K562 (cell line): ENCODE results near the gene SPOCK2. TPM values are rescaled to one million over a fixed set of nuclear protein-coding genes. Genes with fewer than 3 reads are reported as not detected.

Source experiments
- ATAC-seq: fragments of 200-7000 bp; cut with Tn5 transposase; 3 replicates; pipeline ENCODE4 v1.9.1; 2020; ENCODE audit warnings: moderate library complexity
- BruUV-seq: library from RNA; stranded (reverse); fragments of 400-500 nt; replicated peaks from 2 replicates; lab custom pipeline; 2021; lab: Mats Ljungman, UMichigan
- CTCF ChIA-PET: fragments of 300-600 bp; formaldehyde crosslinking; extraction: SDS; loops from one replicate; lab custom pipeline; 2021; ENCODE audit warnings: low intra/inter-chr PET ratio; lab: Yijun Ruan, JAX
- POLR2A ChIA-PET: fragments of 300-600, 350-650 bp; sonication (Branson Sonifier 250); formaldehyde crosslinking; extraction: SDS; loops from one replicate; lab custom pipeline; 2021; ENCODE audit warnings: antibody characterized with exemption, inconsistent platforms; lab: Yijun Ruan, JAX
- DNase-seq, 4 experiments: peaks; one replicate each; pipeline versions ENCODE4 v3.0.0 to v3.0.0-alpha.2; 2011 to 2018; ENCODE audit warnings: low spot score in 3 of 4, mixed read lengths in 3 of 4; ENCODE audit errors: extremely low read depth in 1 of 4
- FAIRE-seq: peaks from 2 replicates; lab custom pipeline; 2011; peaks lifted over from hg19 to GRCh38; lab: Jason Lieb, UNC
- H2AFZ ChIP-seq: 2 replicates; pipeline ENCODE4 v1.6.0; 2011; ENCODE audit warnings: low read depth, low read length, control low read depth, inconsistent platforms
- H3K27ac ChIP-seq: fragments of 200-600 bp; 3 replicates; pipeline ENCODE4 v1.8.0; 2011; ENCODE audit warnings: low read depth, mild to moderate bottlenecking, control low read depth, inconsistent platforms, low read length, moderate library complexity, mixed read lengths; ENCODE audit errors: extremely low read depth
- H3K27me3 ChIP-seq, 2 experiments: fragments of 300-600 bp in 1 of 2; 2 replicates in 1 of 2; 3 replicates in 1 of 2; pipeline versions ENCODE4 v1.6.0 to v1.8.0; 2011; ENCODE audit warnings: inconsistent platforms in 2 of 2, low read length in 2 of 2, mild to moderate bottlenecking in 1 of 2, mixed read lengths in 1 of 2, moderate library complexity in 1 of 2; ENCODE audit not compliant: control insufficient read depth in 2 of 2, insufficient read depth in 2 of 2
- H3K36me3 ChIP-seq: fragments of 300-600 bp; 3 replicates; pipeline ENCODE4 v1.8.0; 2011; ENCODE audit warnings: mild to moderate bottlenecking, low read length, inconsistent platforms; ENCODE audit not compliant: control insufficient read depth, insufficient read depth
- H3K4me1 ChIP-seq, 2 experiments: fragments of 200-600 bp in 1 of 2; replicated peaks in 1 of 2; 2 replicates in 1 of 2; 3 replicates in 1 of 2; pipeline versions ENCODE4 v1.5.1 to v1.8.0; 2011; ENCODE audit warnings: inconsistent platforms in 2 of 2, low read length in 2 of 2, mild to moderate bottlenecking in 1 of 2, mixed read lengths in 1 of 2, moderate library complexity in 1 of 2; ENCODE audit not compliant: control insufficient read depth in 2 of 2, insufficient read depth in 2 of 2
- H3K4me2 ChIP-seq: 2 replicates; pipeline ENCODE4 v1.6.1; 2011; ENCODE audit warnings: low read length, control low read depth, inconsistent platforms, mixed read lengths; ENCODE audit not compliant: insufficient read depth
- H3K4me3 ChIP-seq: fragments of 200-600 bp; sonication (generic), shearing (Covaris generic); 2 replicates; pipeline ENCODE4 v1.5.1; 2016; ENCODE audit warnings: control low read depth, inconsistent platforms
- H3K79me2 ChIP-seq: fragments of 200-600 bp; 3 replicates; pipeline ENCODE4 v1.8.0; 2011; ENCODE audit warnings: low read length, inconsistent platforms; ENCODE audit not compliant: control insufficient read depth, insufficient read depth
- H3K9ac ChIP-seq, 2 experiments: 2 replicates each; pipeline versions ENCODE4 v1.6.0 to v1.6.1; 2011; ENCODE audit warnings: low read depth in 2 of 2, low read length in 2 of 2, control low read depth in 1 of 2, inconsistent platforms in 1 of 2, mild to moderate bottlenecking in 1 of 2, mixed read lengths in 1 of 2; ENCODE audit not compliant: insufficient read depth in 1 of 2
- H3K9me1 ChIP-seq: one replicate; pipeline ENCODE4 v1.6.0; 2011; ENCODE audit warnings: inconsistent platforms, mild to moderate bottlenecking, low read length, moderate library complexity; ENCODE audit not compliant: control insufficient read depth, insufficient read depth
- H3K9me3 ChIP-seq: replicated peaks from 2 replicates; pipeline ENCODE4 v1.5.1; 2011; ENCODE audit warnings: low read depth, low read length, inconsistent platforms; ENCODE audit not compliant: control insufficient read depth, insufficient read depth
- H4K20me1 ChIP-seq: replicated peaks from 2 replicates; pipeline ENCODE4 v1.6.1; 2011; ENCODE audit warnings: low read length, inconsistent platforms, mixed read lengths; ENCODE audit not compliant: control insufficient read depth, insufficient read depth
- FOXJ2 ChIP-seq: fragments of 200-800 bp; sonication (Bioruptor generic); IDR thresholded peaks from 2 replicates; pipeline ENCODE4 v1.6.1; 2016; ENCODE audit warnings: missing genetic modification characterization, missing compliant biosample characterization
- HDGF ChIP-seq: fragments of 450-650 bp; IDR thresholded peaks from 2 replicates; pipeline ENCODE4 v1.6.1; 2016
- HES1 ChIP-seq: fragments of 450-650 bp; IDR thresholded peaks from 2 replicates; pipeline ENCODE4 v1.6.1; 2016; ENCODE audit warnings: low read depth, mild to moderate bottlenecking, moderate library complexity
- IRF1 ChIP-seq: sonication (generic); formaldehyde crosslinking; IDR thresholded peaks from 2 replicates; pipeline ENCODE4 v1.8.0; 2022; ENCODE audit warnings: missing genetic modification reagents, mild to moderate bottlenecking, borderline replicate concordance
- MBD2 ChIP-seq: sonication (generic); IDR thresholded peaks from 2 replicates; pipeline ENCODE4 v1.6.1; 2016; ENCODE audit warnings: low read depth, borderline replicate concordance
- NFE2L1 ChIP-seq: fragments of 450-650 bp; IDR thresholded peaks from 2 replicates; pipeline ENCODE4 v1.6.1; 2016; ENCODE audit warnings: missing genetic modification characterization, low read depth, mild to moderate bottlenecking, missing compliant biosample characterization, moderate library complexity, borderline replicate concordance
- SRF ChIP-seq, 2 experiments: fragments of 250-450, 450-650 bp in 1 of 2; sonication (Bioruptor Pico) in 1 of 2; sonication (generic) in 1 of 2; formaldehyde crosslinking; IDR thresholded peaks; 2 replicates each; pipeline versions ENCODE4 v1.5.0 to v1.5.1; 2020 to 2022; ENCODE audit warnings: mild to moderate bottlenecking in 1 of 2, missing genetic modification reagents in 1 of 2
- STAT5A ChIP-seq: IDR thresholded peaks from 2 replicates; pipeline ENCODE4 v1.6.1; 2012; ENCODE audit warnings: low read length, inconsistent platforms, borderline replicate concordance
- TRIM28 ChIP-seq: fragments of 450-650 bp; IDR thresholded peaks from 2 replicates; pipeline ENCODE4 v1.6.1; 2017
- VEZF1 ChIP-seq: fragments of 200-800 bp; sonication (Bioruptor generic); IDR thresholded peaks from 2 replicates; pipeline ENCODE4 v1.6.1; 2017; ENCODE audit warnings: missing genetic modification characterization, missing compliant biosample characterization
- ZEB2 ChIP-seq: fragments of 450-650 bp; IDR thresholded peaks from 2 replicates; pipeline ENCODE4 v1.6.1; 2016
- ZFP36 ChIP-seq: fragments of 150-350 bp; IDR thresholded peaks from 2 replicates; pipeline ENCODE4 v1.6.1; 2018; ENCODE audit warnings: low read length, low read depth; ENCODE audit not compliant: partially characterized antibody
- ZNF395 ChIP-seq: fragments of 200-800 bp; sonication (Bioruptor generic); IDR thresholded peaks from 2 replicates; pipeline ENCODE4 v1.6.1; 2017; ENCODE audit warnings: missing genetic modification characterization, missing compliant biosample characterization
- ZNF77 ChIP-seq: fragments of 250-450 bp; sonication (Bioruptor Pico); IDR thresholded peaks from 2 replicates; pipeline ENCODE4 v1.5.0; 2020
- ZSCAN32 ChIP-seq: fragments of 450-650 bp; formaldehyde crosslinking; IDR thresholded peaks from 2 replicates; pipeline ENCODE4 v1.4.0; 2020; ENCODE audit warnings: mild to moderate bottlenecking, moderate library complexity
- WGBS: fragments of 100-300 bp; shearing (Covaris generic); methylation state at CpG from one replicate; pipeline ENCODE4 v1.1.6; 2016; ENCODE audit warnings: low coverage, mixed read lengths; ENCODE audit not compliant: insufficient coverage; ENCODE audit errors: missing lambda C conversion rate; 5-methylcytosine and 5-hydroxymethylcytosine counted together
- in situ Hi-C: fragments of 300-500 bp; cut with MboI; formaldehyde crosslinking; loops from 4 replicates; pipeline ENCODE4 v1.15.0; 2018; ENCODE audit warnings: inconsistent platforms, mixed read lengths
- intact Hi-C: fragments of 100-400 bp; cut with micrococcal nuclease; formaldehyde crosslinking; loops from 2 replicates; pipeline ENCODE4 v1.14.2; 2022
- polyA plus RNA-seq, 8 experiments: library from polyadenylated mRNA; depleted of rRNA in 4 of 8; stranded (reverse) in 5 of 8; unstranded in 3 of 8; fragments of >200 nt; fragmentation: Nextera tagmentation in 2 of 8; fragmentation: Illumina TruSeq in 1 of 8; extraction: Ambion mirVana in 2 of 8; extraction: Trizol in 1 of 8; gene quantifications; 2 replicates each; pipeline versions ENCODE4 v1.2.1 to v1.2.3, GENCODE V29; 2011 to 2014; ENCODE audit warnings: inconsistent platforms in 1 of 8, missing spikeins in 1 of 8
- total RNA-seq, 7 experiments: library from RNA; depleted of rRNA in 6 of 7; stranded (reverse); fragments of >200 nt in 6 of 7; fragmentation: Illumina TruSeq in 2 of 7; extraction: Trizol in 2 of 7; gene quantifications; 2 replicates each; pipeline versions ENCODE4 v1.2.1 to v1.2.3, GENCODE V29; 2011 to 2021; ENCODE audit warnings: low replicate concordance in 1 of 7

The SPOCK2 gene
- total and polyA plus RNA-seq, 9 of the 15 experiments (the other 6 are each of a cell fraction or from before 2014, with no cell fraction given): 0.04 to 0.86 (median 0.11) TPM; not detected in 2

DNA sequence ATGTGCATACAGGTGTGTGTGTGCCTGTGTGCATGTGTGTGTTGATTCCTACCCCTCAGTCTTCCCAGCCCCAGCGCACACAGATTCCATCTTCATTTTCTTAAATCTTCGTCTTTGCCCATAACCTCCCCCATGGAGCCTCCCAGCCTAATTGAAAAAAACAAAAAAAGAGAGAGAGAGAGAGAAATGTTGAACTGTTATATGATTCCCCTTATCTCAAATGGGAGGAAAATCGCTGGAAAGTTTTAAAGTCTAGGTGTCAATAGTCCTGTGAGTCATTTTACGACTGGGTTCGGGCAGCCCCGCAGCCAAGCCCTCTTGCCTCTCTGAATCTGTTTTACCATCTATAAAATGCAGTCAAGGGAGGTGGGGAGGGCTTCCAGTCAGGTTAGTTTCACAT lies 60.9 kb downstream of the SPOCK2 start (continued):
- TF ChIP-seq VEZF1 (CRISPR knock-in tag) (peak; percentile 13; the same call in 1 of the 2 replicates), ZFP36 (peak; percentile 5)

- 12% methylated on average over 14 of the region's 14 CpGs for WGBS
- ATAC-seq (peak; percentile 32), DNase-seq (no peak), FAIRE-seq (no peak)
- Histone ChIP-seq H3K36me3 (no peaks in the 10 kb centered on the region), H2AFZ (no peak overlapping the region), H3K9me1 (no peaks in the 10 kb centered on the region), H3K4me3 (no peak overlapping the region), H3K4me1 (peaks cover 3 to 4% of the 10 kb centered on the region in 2 experiments; a peak in 3 of 5 replicates), H3K27me3 (peaks cover 28 to 42% of the 10 kb centered on the region in 2 experiments), H3K4me2 (no peak overlapping the region), H3K9me3 (no peaks in the 10 kb centered on the region), H4K20me1 (no peaks in the 10 kb centered on the region), H3K27ac (no peak overlapping the region), H3K79me2 (no peaks in the 10 kb centered on the region), H3K9ac (no peak overlapping the region)
- POLR2A ChIA-PET: interaction anchor here (0.6 to 1.5 kb wide), 2 partner anchors 19 to 34 kb away, joined by 3 read pairs; no protein-coding TSS in a partner anchor
- CTCF ChIA-PET: interaction anchor here (0.6 kb wide), 1 partner anchor 604 kb away, joined by 4 read pairs; no protein-coding TSS in a partner anchor
- intact Hi-C loops (no loop called here), in situ Hi-C loops (no loop called here)
- no peak for TF ChIP-seq FOXJ2
- no peak for TF ChIP-seq SRF (CRISPR knock-in tag; IDR thresholded peaks at IDR 0.05)
- TF ChIP-seq MBD2: no peak
- no peak for TF ChIP-seq ZNF395 (CRISPR knock-in tag)
- no peak for TF ChIP-seq HDGF
- TF ChIP-seq ZEB2: no peak
- no peak for TF ChIP-seq STAT5A
- no peak for TF ChIP-seq HES1
- no peak for TF ChIP-seq ZSCAN32 (CRISPR knock-in tag)
- TF ChIP-seq ZNF77 (CRISPR knock-in tag): no peak
- TF ChIP-seq IRF1 (CRISPR knock-in tag): no peak
- TF ChIP-seq NFE2L1 (tag): no peak
- TF ChIP-seq TRIM28: no peak
- BruUV-seq: no TSS peak
Observed at GRCh38 chr10:72026278-72027111, 61.9 kb downstream of the SPOCK2 start.
